ENCODE results near the gene STK39. TPM values are rescaled to one million over a fixed set of nuclear protein-coding genes. Genes with fewer than 3 reads are reported as not detected.

STK39 gene
- total RNA-seq, 4 donors from 2014 or later: 13.8 to 28.2 (median 18.3) TPM

DNA sequence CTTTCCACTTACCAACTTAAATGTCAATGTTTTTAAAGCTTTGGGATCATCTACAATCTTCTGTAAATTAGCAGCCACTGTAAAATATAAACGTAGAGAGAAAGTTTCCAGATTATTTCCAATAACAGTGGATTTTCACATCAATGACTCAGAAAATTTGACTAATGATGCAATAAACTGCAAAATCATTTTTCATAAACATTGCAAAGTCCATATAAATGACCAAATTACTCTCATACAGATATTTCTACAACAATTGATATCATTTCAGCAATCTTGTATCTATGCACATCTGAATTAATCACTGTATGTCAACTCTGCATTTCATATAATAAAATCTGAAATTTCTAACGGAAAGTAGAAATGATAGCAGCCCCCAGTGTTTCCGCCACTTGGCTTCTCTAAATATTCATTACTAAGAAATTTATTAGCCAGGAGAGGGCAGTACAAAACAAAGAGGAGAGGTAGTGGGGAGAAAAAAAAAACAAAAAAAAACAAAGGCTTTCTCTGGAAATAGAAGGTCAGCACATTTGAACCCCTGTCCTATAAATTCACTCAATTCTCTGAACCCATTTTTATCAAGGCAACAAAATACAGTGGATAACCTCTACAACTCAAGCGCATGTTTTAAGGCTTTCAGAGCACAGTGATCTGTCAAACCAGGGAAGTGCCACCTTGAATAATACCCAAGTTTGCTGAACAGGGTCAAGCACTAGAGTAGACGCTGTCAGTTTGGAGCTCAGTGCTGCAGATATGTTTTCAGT, 282.6 kb downstream of the STK39 start:
- Histone ChIP-seq H3K36me3 (peaks cover 3% of the 10 kb centered on the region), H3K4me3 (no peak overlapping the region), H3K27me3 (no peaks in the 10 kb centered on the region), H3K27ac (no peak overlapping the region), H3K4me1 (no peaks in the 10 kb centered on the region), H3K9me3 (no peaks in the 10 kb centered on the region)
- TF ChIP-seq POLR2A (IDR thresholded peaks at IDR 0.05) (no peak), CTCF (IDR thresholded peaks at IDR 0.05) (no peak), EP300 (IDR thresholded peaks at IDR 0.05) (no peak)
- DNase-seq (ENCODE audit: low spot score in 2 of 2): no peak
- 73% methylated on average over 5 of the region's 5 CpGs for WGBS

DNA sequence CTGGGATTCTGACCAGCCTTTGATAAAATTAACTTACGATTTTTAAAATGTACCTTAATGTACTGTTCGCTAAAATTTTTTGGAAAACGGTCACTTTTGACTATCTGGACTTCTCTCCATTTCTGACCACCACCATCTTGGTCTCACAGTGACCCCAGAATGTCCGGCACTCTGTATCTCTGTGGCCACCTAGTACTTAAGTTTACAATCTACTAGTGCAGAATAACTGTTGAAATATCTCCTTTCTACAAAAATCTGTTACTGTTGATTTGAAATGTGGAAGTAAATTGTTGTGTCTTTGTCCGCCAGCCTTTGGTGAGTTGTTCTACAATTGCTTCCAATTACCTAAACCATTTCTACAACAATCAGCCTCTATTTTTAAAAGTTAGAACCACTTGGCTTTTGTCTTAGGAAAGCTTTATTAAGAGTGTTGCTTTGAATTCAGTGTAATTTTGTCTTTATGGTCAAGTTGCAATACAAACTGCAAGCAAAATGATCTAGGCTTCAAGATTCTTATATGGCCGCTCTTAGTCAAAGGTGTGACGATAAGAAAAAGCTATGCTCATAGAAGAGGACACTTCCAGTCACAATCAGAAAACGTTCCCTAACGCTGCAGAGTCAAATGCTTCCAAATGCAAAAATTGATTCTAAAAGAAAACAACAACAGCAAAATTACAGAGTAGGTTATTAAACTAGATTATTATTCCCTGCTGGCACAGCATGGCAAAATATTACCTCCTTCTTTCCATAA, 283.3 kb downstream of the STK39 start:
- Histone ChIP-seq H3K4me1 (no peaks in the 10 kb centered on the region), H3K4me3 (no peak overlapping the region), H3K36me3 (peaks cover 3% of the 10 kb centered on the region), H3K27me3 (no peaks in the 10 kb centered on the region), H3K9me3 (no peaks in the 10 kb centered on the region), H3K27ac (no peak overlapping the region)
- TF ChIP-seq EP300 (IDR thresholded peaks at IDR 0.05): no peak
- TF ChIP-seq CTCF (IDR thresholded peaks at IDR 0.05): no peak
- TF ChIP-seq POLR2A (IDR thresholded peaks at IDR 0.05): no peak
- TF ChIP-seq POLR2AphosphoS5 (IDR thresholded peaks at IDR 0.05): no peak
- DNase-seq (ENCODE audit: low spot score in 2 of 2): no peak
- WGBS: 97% methylated on average over 9 of the region's 9 CpGs

GRCh38 chr2:167962436-167963226, 284.8 kb downstream of the STK39 start:
- TF ChIP-seq EP300 (IDR thresholded peaks at IDR 0.05) (no peak), CTCF (IDR thresholded peaks at IDR 0.05) (no peak), POLR2AphosphoS5 (IDR thresholded peaks at IDR 0.05) (no peak), POLR2A (IDR thresholded peaks at IDR 0.05) (no peak)
- no peak overlapping the region for H3K4me3 ChIP-seq
- DNase-seq (ENCODE audit: low spot score in 2 of 2): no peak
- 79% methylated on average over 10 of the region's 10 CpGs for WGBS
- H3K27ac ChIP-seq: no peak overlapping the region
- no peaks in the 10 kb centered on the region for H3K4me1 ChIP-seq
- H3K36me3 ChIP-seq: peaks cover 3% of the 10 kb centered on the region
- no peaks in the 10 kb centered on the region for H3K9me3 ChIP-seq
- no peaks in the 10 kb centered on the region for H3K27me3 ChIP-seq

- Histone ChIP-seq H3K4me1 (no peaks in the 10 kb centered on the region), H3K27me3 (no peaks in the 10 kb centered on the region), H3K27ac (no peak overlapping the region), H3K4me3 (no peak overlapping the region), H3K9me3 (no peaks in the 10 kb centered on the region), H3K36me3 (peaks cover 3% of the 10 kb centered on the region)
- no peak for DNase-seq (ENCODE audit: low spot score in 2 of 2)
- WGBS: 93% methylated on average over 3 of the region's 3 CpGs
- no peak for TF ChIP-seq POLR2AphosphoS5 (IDR thresholded peaks at IDR 0.05)
- no peak for TF ChIP-seq EP300 (IDR thresholded peaks at IDR 0.05)
- no peak for TF ChIP-seq POLR2A (IDR thresholded peaks at IDR 0.05)
- TF ChIP-seq CTCF (IDR thresholded peaks at IDR 0.05): no peak
These were observed 285.8 kb downstream of the STK39 start for GRCh38 chr2:167961536-167962048.
